Neural cell (in vitro differentiated cells): ENCODE results near the gene POLN.

Source experiments
- CTCF ChIP-seq: fragments of 450-650 bp; IDR thresholded peaks from 2 replicates; pipeline ENCODE4 v1.5.1; 2014; ENCODE audit warnings: antibody characterized with exemption, mild to moderate bottlenecking, moderate library complexity; ENCODE audit not compliant: poor library complexity, severe bottlenecking
- EP300 ChIP-seq: fragments of 450-650 bp; conservative IDR thresholded peaks from 2 replicates; pipeline ENCODE4 v1.6.1; 2014; ENCODE audit warnings: antibody characterized with exemption, mild to moderate bottlenecking, moderate library complexity; ENCODE audit not compliant: poor library complexity, severe bottlenecking
- POLR2AphosphoS5 ChIP-seq: IDR thresholded peaks from 2 replicates; pipeline ENCODE4 v1.6.1; 2012
- REST ChIP-seq: IDR thresholded peaks from 2 replicates; pipeline ENCODE4 v1.6.1; 2012; ENCODE audit warnings: borderline replicate concordance
- SMC3 ChIP-seq: fragments of 450-650 bp; conservative IDR thresholded peaks from 2 replicates; pipeline ENCODE4 v1.6.1; 2014; ENCODE audit warnings: antibody characterized with exemption, mild to moderate bottlenecking, moderate library complexity; ENCODE audit not compliant: poor library complexity

GRCh38 chr4:2264481-2265041 is 22.6 kb upstream of the POLN start:
- TF ChIP-seq SMC3 (no peak), REST (no peak), POLR2AphosphoS5 (no peak), CTCF (no peak), EP300 (no peak)
